ENCODE measurements around the gene CAGE1.
A peak's percentile ranks its signal among the peaks of the same experiment; 100 is the strongest.
"Not testable (repeated sequence)": the region's sequence is repeated elsewhere in the genome, so short reads cannot be mapped to it uniquely, and the experiment has no call there.

CAGE1 gene

GRCh38 chr6:7339007-7339732 is 50.4 kb downstream of the CAGE1 start:
- DNase-seq (ENCODE audit: low read depth), result not testable (repeated sequence)

GRCh38 chr6:7338031-7338430 is 51.5 kb downstream of the CAGE1 start:
- DNase-seq (ENCODE audit: low read depth), result no peak

GRCh38 chr6:7335519-7335918 is 54.0 kb downstream of the CAGE1 start:
- DNase-seq (ENCODE audit: low read depth), result no peak

GRCh38 chr6:7334685-7335084 is 54.9 kb downstream of the CAGE1 start:
- no peak for DNase-seq (ENCODE audit: low read depth)

GRCh38 chr6:7332090-7332745 is 57.3 kb downstream of the CAGE1 start:
- no peak for DNase-seq (ENCODE audit: low read depth)

GRCh38 chr6:7331452-7331851 is 58.1 kb downstream of the CAGE1 start:
- no peak for DNase-seq (ENCODE audit: low read depth)

- DNase-seq (ENCODE audit: low read depth), result no peak
These were observed 61.3 kb downstream of the CAGE1 start for GRCh38 chr6:7328243-7328642.

GRCh38 chr6:7325750-7326149 is 63.8 kb downstream of the CAGE1 start:
- DNase-seq (ENCODE audit: low read depth), result no peak

GRCh38 chr6:7324520-7324919 is 65.0 kb downstream of the CAGE1 start:
- DNase-seq (ENCODE audit: low read depth), result no peak

GRCh38 chr6:7323074-7323473 is 66.5 kb downstream of the CAGE1 start:
- DNase-seq (ENCODE audit: low read depth), result no peak

GRCh38 chr6:7321866-7322265 is 67.7 kb downstream of the CAGE1 start:
- not testable (repeated sequence) for DNase-seq (ENCODE audit: low read depth)

GRCh38 chr6:7319406-7319805 is 70.1 kb downstream of the CAGE1 start:
- not testable (repeated sequence) for DNase-seq (ENCODE audit: low read depth)

GRCh38 chr6:7317538-7317937 is 72.0 kb downstream of the CAGE1 start:
- DNase-seq (ENCODE audit: low read depth), result no peak

- DNase-seq (ENCODE audit: low read depth), result no peak
These were observed 72.6 kb downstream of the CAGE1 start for GRCh38 chr6:7316658-7317533.

- no peak for DNase-seq (ENCODE audit: low read depth)
These were observed 73.6 kb downstream of the CAGE1 start for GRCh38 chr6:7315948-7316365.

- DNase-seq (ENCODE audit: low read depth), result not testable (repeated sequence)
These were observed 74.2 kb downstream of the CAGE1 start for GRCh38 chr6:7315087-7315947.

- no peak for DNase-seq (ENCODE audit: low read depth)
These were observed 75.1 kb downstream of the CAGE1 start for GRCh38 chr6:7314414-7314813.

- DNase-seq (ENCODE audit: low read depth), result no peak
These were observed 75.9 kb downstream of the CAGE1 start for GRCh38 chr6:7313505-7314165.

GRCh38 chr6:7312616-7313504 is 76.7 kb downstream of the CAGE1 start, which contains the start of gene SSR1:
Gene SSR1, minus strand, starts transcription at chr6:7313199. Its CDS starts 79 bp downstream, at chr6:7313120.
- peak; percentile 84 for DNase-seq (ENCODE audit: low read depth)
